ENCODE data around the gene DFFB.

DNA sequence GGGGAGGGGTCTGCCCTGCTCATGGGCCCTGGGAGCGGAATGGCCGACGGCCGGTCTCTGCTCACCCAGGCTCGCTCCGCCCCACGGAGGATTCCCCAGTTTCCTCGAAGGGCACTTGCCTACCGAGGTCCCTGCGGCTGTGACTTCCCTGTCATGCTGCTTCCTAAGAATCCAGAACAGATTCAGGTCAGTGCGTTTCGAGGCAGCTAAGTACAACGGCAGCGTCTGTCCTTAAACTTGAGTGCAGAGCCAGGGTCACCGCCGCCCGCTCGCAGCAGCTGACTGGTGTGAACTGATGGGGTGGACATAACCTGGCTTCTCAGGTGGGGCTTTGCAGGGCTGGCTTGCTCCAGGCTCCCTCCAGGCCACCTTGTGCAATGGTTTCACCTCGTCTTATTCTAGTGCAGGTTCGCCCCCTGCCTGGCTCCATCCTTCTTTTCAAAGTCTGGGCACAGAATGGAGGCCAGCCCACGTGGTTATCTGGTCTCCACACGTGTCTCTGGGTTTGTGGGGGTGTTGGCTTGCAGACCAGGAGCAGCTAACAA lies 50.4 kb downstream of the DFFB start:
- TF ChIP-seq, protein P1, sequence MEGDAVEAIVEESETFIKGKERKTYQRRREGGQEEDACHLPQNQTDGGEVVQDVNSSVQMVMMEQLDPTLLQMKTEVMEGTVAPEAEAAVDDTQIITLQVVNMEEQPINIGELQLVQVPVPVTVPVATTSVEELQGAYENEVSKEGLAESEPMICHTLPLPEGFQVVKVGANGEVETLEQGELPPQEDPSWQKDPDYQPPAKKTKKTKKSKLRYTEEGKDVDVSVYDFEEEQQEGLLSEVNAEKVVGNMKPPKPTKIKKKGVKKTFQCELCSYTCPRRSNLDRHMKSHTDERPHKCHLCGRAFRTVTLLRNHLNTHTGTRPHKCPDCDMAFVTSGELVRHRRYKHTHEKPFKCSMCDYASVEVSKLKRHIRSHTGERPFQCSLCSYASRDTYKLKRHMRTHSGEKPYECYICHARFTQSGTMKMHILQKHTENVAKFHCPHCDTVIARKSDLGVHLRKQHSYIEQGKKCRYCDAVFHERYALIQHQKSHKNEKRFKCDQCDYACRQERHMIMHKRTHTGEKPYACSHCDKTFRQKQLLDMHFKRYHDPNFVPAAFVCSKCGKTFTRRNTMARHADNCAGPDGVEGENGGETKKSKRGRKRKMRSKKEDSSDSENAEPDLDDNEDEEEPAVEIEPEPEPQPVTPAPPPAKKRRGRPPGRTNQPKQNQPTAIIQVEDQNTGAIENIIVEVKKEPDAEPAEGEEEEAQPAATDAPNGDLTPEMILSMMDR (IDR thresholded peaks at IDR 0.05) = no peak
- TF ChIP-seq POLR2A (IDR thresholded peaks at IDR 0.05) = no peak
